ENCODE data around the gene TOMM5.

Gene TOMM5

GRCh38 chr9:37575921-37576721, 16.3 kb downstream of the TOMM5 start, which contains the start of gene FBXO10:
TSS of gene FBXO10 (minus strand) at chr9:37576380. CDS start at chr9:37541768, 34,612 bp downstream.
- peak within 1 kb of the TSS; percentile 71 to 80 for H3K4me3 ChIP-seq (ENCODE audit: low read depth in 1 of 2, low read length in 2 of 2)
- peaks cover 7 to 12% of the 10 kb centered on the region in 2 donors for H3K4me1 ChIP-seq (ENCODE audit: control insufficient read depth in 1 of 2, insufficient read depth in 2 of 2, low read length in 2 of 2)
- peak within 1 kb of the TSS; percentile 73 for H3K27ac ChIP-seq (ENCODE audit: low read length)
- no peaks in the 10 kb centered on the region for H3K27me3 ChIP-seq (ENCODE audit: low read depth, low read length)
- peaks cover 0 to 4% of the 10 kb centered on the region in 2 donors for H3K36me3 ChIP-seq (ENCODE audit: control insufficient read depth in 1 of 2, insufficient read depth in 2 of 2, low read length in 2 of 2)
- no peaks in the 10 kb centered on the region for H3K9me3 ChIP-seq (ENCODE audit: control insufficient read depth in 1 of 2, low read length in 2 of 2)

- no peaks in the 10 kb centered on the region for H3K27me3 ChIP-seq (ENCODE audit: low read depth, low read length)
- peaks cover 7 to 12% of the 10 kb centered on the region in 2 donors for H3K4me1 ChIP-seq (ENCODE audit: control insufficient read depth in 1 of 2, insufficient read depth in 2 of 2, low read length in 2 of 2)
Measured at GRCh38 chr9:37575511-37575914, 16.9 kb downstream of the TOMM5 start.

GRCh38 chr9:37575001-37575400, 17.4 kb downstream of the TOMM5 start:
- H3K27ac ChIP-seq (ENCODE audit: low read length): peak overlapping the region; percentile 73
- no peaks in the 10 kb centered on the region for H3K9me3 ChIP-seq (ENCODE audit: control insufficient read depth in 1 of 2, low read length in 2 of 2)
- no peaks in the 10 kb centered on the region for H3K27me3 ChIP-seq (ENCODE audit: low read depth, low read length)
- no peaks in the 10 kb centered on the region for H3K36me3 ChIP-seq (ENCODE audit: control insufficient read depth in 1 of 2, insufficient read depth in 2 of 2, low read length in 2 of 2)
- peak overlapping the region; percentile 71 to 80 for H3K4me3 ChIP-seq (ENCODE audit: low read depth in 1 of 2, low read length in 2 of 2)
- peaks cover 7 to 12% of the 10 kb centered on the region in 2 donors for H3K4me1 ChIP-seq (ENCODE audit: control insufficient read depth in 1 of 2, insufficient read depth in 2 of 2, low read length in 2 of 2)

More at GRCh38 chr9:37575511-37575914, 16.9 kb downstream of the TOMM5 start:
- Histone ChIP-seq H3K36me3 (ENCODE audit: control insufficient read depth in 1 of 2, insufficient read depth in 2 of 2, low read length in 2 of 2) (peaks cover 0 to 2% of the 10 kb centered on the region in 2 donors), H3K27ac (ENCODE audit: low read length) (peak overlapping the region; percentile 73), H3K9me3 (ENCODE audit: control insufficient read depth in 1 of 2, low read length in 2 of 2) (no peaks in the 10 kb centered on the region), H3K4me3 (ENCODE audit: low read depth in 1 of 2, low read length in 2 of 2) (peak overlapping the region; percentile 71 to 80)

- no peaks in the 10 kb centered on the region for H3K9me3 ChIP-seq (ENCODE audit: control insufficient read depth in 1 of 2, low read length in 2 of 2)
- no peak overlapping the region for H3K27ac ChIP-seq (ENCODE audit: low read length)
- no peaks in the 10 kb centered on the region for H3K36me3 ChIP-seq (ENCODE audit: control insufficient read depth in 1 of 2, insufficient read depth in 2 of 2, low read length in 2 of 2)
- H3K4me3 ChIP-seq (ENCODE audit: low read depth in 1 of 2, low read length in 2 of 2): no peak overlapping the region
- no peaks in the 10 kb centered on the region for H3K27me3 ChIP-seq (ENCODE audit: low read depth, low read length)
- H3K4me1 ChIP-seq (ENCODE audit: control insufficient read depth in 1 of 2, insufficient read depth in 2 of 2, low read length in 2 of 2): peaks cover 7 to 12% of the 10 kb centered on the region in 2 donors
Measured at GRCh38 chr9:37574241-37574721, 18.1 kb downstream of the TOMM5 start.

- no peaks in the 10 kb centered on the region for H3K9me3 ChIP-seq (ENCODE audit: control insufficient read depth in 1 of 2, low read length in 2 of 2)
- no peaks in the 10 kb centered on the region for H3K27me3 ChIP-seq (ENCODE audit: low read depth, low read length)
- no peak overlapping the region for H3K4me3 ChIP-seq (ENCODE audit: low read depth in 1 of 2, low read length in 2 of 2)
- no peak overlapping the region for H3K27ac ChIP-seq (ENCODE audit: low read length)
- H3K4me1 ChIP-seq (ENCODE audit: control insufficient read depth in 1 of 2, insufficient read depth in 2 of 2, low read length in 2 of 2): peaks cover 7 to 8% of the 10 kb centered on the region in 2 donors
- no peaks in the 10 kb centered on the region for H3K36me3 ChIP-seq (ENCODE audit: control insufficient read depth in 1 of 2, insufficient read depth in 2 of 2, low read length in 2 of 2)
Measured at GRCh38 chr9:37571282-37571681, 21.1 kb downstream of the TOMM5 start.

GRCh38 chr9:37566716-37567115, 25.7 kb downstream of the TOMM5 start:
- Histone ChIP-seq H3K27ac (ENCODE audit: low read length) (no peak overlapping the region), H3K27me3 (ENCODE audit: low read depth, low read length) (no peaks in the 10 kb centered on the region), H3K4me3 (ENCODE audit: low read depth in 1 of 2, low read length in 2 of 2) (no peak overlapping the region), H3K4me1 (ENCODE audit: control insufficient read depth in 1 of 2, insufficient read depth in 2 of 2, low read length in 2 of 2) (no peaks in the 10 kb centered on the region), H3K9me3 (ENCODE audit: control insufficient read depth in 1 of 2, low read length in 2 of 2) (no peaks in the 10 kb centered on the region), H3K36me3 (ENCODE audit: control insufficient read depth in 1 of 2, insufficient read depth in 2 of 2, low read length in 2 of 2) (no peaks in the 10 kb centered on the region)

- no peaks in the 10 kb centered on the region for H3K9me3 ChIP-seq (ENCODE audit: control insufficient read depth in 1 of 2, low read length in 2 of 2)
- no peak overlapping the region for H3K4me3 ChIP-seq (ENCODE audit: low read depth in 1 of 2, low read length in 2 of 2)
Measured at GRCh38 chr9:37565661-37566618, 26.5 kb downstream of the TOMM5 start.

GRCh38 chr9:37564916-37565315, 27.5 kb downstream of the TOMM5 start:
- no peak overlapping the region for H3K4me3 ChIP-seq (ENCODE audit: low read depth in 1 of 2, low read length in 2 of 2)
- H3K9me3 ChIP-seq (ENCODE audit: control insufficient read depth in 1 of 2, low read length in 2 of 2): no peaks in the 10 kb centered on the region
- peaks cover 0 to under 1% of the 10 kb centered on the region in 2 donors for H3K36me3 ChIP-seq (ENCODE audit: control insufficient read depth in 1 of 2, insufficient read depth in 2 of 2, low read length in 2 of 2)
- no peak overlapping the region for H3K27ac ChIP-seq (ENCODE audit: low read length)
- no peaks in the 10 kb centered on the region for H3K4me1 ChIP-seq (ENCODE audit: control insufficient read depth in 1 of 2, insufficient read depth in 2 of 2, low read length in 2 of 2)
- H3K27me3 ChIP-seq (ENCODE audit: low read depth, low read length): no peaks in the 10 kb centered on the region

More at GRCh38 chr9:37565661-37566618, 26.5 kb downstream of the TOMM5 start:
- no peaks in the 10 kb centered on the region for H3K36me3 ChIP-seq (ENCODE audit: control insufficient read depth in 1 of 2, insufficient read depth in 2 of 2, low read length in 2 of 2)
- H3K27ac ChIP-seq (ENCODE audit: low read length): no peak overlapping the region
- H3K4me1 ChIP-seq (ENCODE audit: control insufficient read depth in 1 of 2, insufficient read depth in 2 of 2, low read length in 2 of 2): no peaks in the 10 kb centered on the region
- H3K27me3 ChIP-seq (ENCODE audit: low read depth, low read length): no peaks in the 10 kb centered on the region

- Histone ChIP-seq H3K27me3 (ENCODE audit: low read depth, low read length) (no peaks in the 10 kb centered on the region), H3K9me3 (ENCODE audit: control insufficient read depth in 1 of 2, low read length in 2 of 2) (no peaks in the 10 kb centered on the region), H3K4me3 (ENCODE audit: low read depth in 1 of 2, low read length in 2 of 2) (no peak overlapping the region), H3K27ac (ENCODE audit: low read length) (no peak overlapping the region), H3K36me3 (ENCODE audit: control insufficient read depth in 1 of 2, insufficient read depth in 2 of 2, low read length in 2 of 2) (peaks cover 4 to 9% of the 10 kb centered on the region in 2 donors), H3K4me1 (ENCODE audit: control insufficient read depth in 1 of 2, insufficient read depth in 2 of 2, low read length in 2 of 2) (no peaks in the 10 kb centered on the region)
Measured at GRCh38 chr9:37563806-37564513, 28.4 kb downstream of the TOMM5 start.

GRCh38 chr9:37562826-37563225, 29.6 kb downstream of the TOMM5 start:
- no peak overlapping the region for H3K4me3 ChIP-seq (ENCODE audit: low read depth in 1 of 2, low read length in 2 of 2)

More at GRCh38 chr9:37562826-37563225, 29.6 kb downstream of the TOMM5 start:
- Histone ChIP-seq H3K36me3 (ENCODE audit: control insufficient read depth in 1 of 2, insufficient read depth in 2 of 2, low read length in 2 of 2) (peaks cover 4 to 9% of the 10 kb centered on the region in 2 donors), H3K27me3 (ENCODE audit: low read depth, low read length) (no peaks in the 10 kb centered on the region), H3K9me3 (ENCODE audit: control insufficient read depth in 1 of 2, low read length in 2 of 2) (no peaks in the 10 kb centered on the region), H3K4me1 (ENCODE audit: control insufficient read depth in 1 of 2, insufficient read depth in 2 of 2, low read length in 2 of 2) (no peaks in the 10 kb centered on the region), H3K27ac (ENCODE audit: low read length) (no peak overlapping the region)

Measured in muscle layer of duodenum (tissue), 2 donors.